Measurements from ENCODE around the gene SPRN. TPM values are rescaled to one million over a fixed set of nuclear protein-coding genes. Genes with fewer than 3 reads are reported as not detected.
"Not testable (repeated sequence)": the region's sequence is repeated elsewhere in the genome, so short reads cannot be mapped to it uniquely, and the experiment has no call there.

Gene SPRN
- total RNA-seq, 6 donors from 2014 or later: 0.20 TPM; not detected in 5

GRCh38 chr10:133378251-133379096 lies 46.0 kb downstream of the SPRN start:
- DNase-seq: peak; percentile 72 to 95
- no peaks in the 10 kb centered on the region for H3K27me3 ChIP-seq
- H3K9me3 ChIP-seq: no peaks in the 10 kb centered on the region
- H3K36me3 ChIP-seq: no peaks in the 10 kb centered on the region
- peak in 1 of 6 experiments; percentile 6 for TF ChIP-seq CTCF (IDR thresholded peaks at IDR 0.05)
- TF ChIP-seq EP300 (IDR thresholded peaks at IDR 0.05): no peak
- peak in 1 of 4 donors; percentile 62 for TF ChIP-seq POLR2A (IDR thresholded peaks at IDR 0.05)
- no peak for TF ChIP-seq POLR2AphosphoS5 (IDR thresholded peaks at IDR 0.05)
- 1% methylated on average over 31 to 54 of the region's 90 CpGs for WGBS, 2 donors
- H3K27ac ChIP-seq: peak overlapping the region; percentile 68 to 87 (median 80)
- ATAC-seq (ENCODE audit: low FRiP score in 2 of 2): peak; percentile 62 to 91
- peak overlapping the region; percentile 94 to 99 (median 97) for H3K4me3 ChIP-seq
- peaks cover 18 to 33% (median 22%) of the 10 kb centered on the region in 4 donors for H3K4me1 ChIP-seq

- ATAC-seq (ENCODE audit: low FRiP score in 2 of 2) (peak; percentile 2 to 3), DNase-seq (peak in 1 of 2 donors; percentile 84)
- Histone ChIP-seq H3K27me3 (no peaks in the 10 kb centered on the region), H3K4me1 (peaks cover 18 to 35% (median 22%) of the 10 kb centered on the region in 4 donors), H3K36me3 (no peaks in the 10 kb centered on the region), H3K27ac (peak overlapping the region; percentile 68 to 87 (median 80)), H3K9me3 (no peaks in the 10 kb centered on the region), H3K4me3 (peak overlapping the region; percentile 94 to 99 (median 97))
- 10 to 59% methylated on average over 8 to 9 of the region's 20 CpGs for WGBS, 2 donors
- no peak for TF ChIP-seq CTCF (IDR thresholded peaks at IDR 0.05)
- TF ChIP-seq POLR2A (IDR thresholded peaks at IDR 0.05): no peak
- no peak for TF ChIP-seq POLR2AphosphoS5 (IDR thresholded peaks at IDR 0.05)
- no peak for TF ChIP-seq EP300 (IDR thresholded peaks at IDR 0.05)
Observed at GRCh38 chr10:133377818-133378250, 46.6 kb downstream of the SPRN start.

GRCh38 chr10:133377025-133377817 lies 47.2 kb downstream of the SPRN start:
- ATAC-seq (ENCODE audit: low FRiP score in 2 of 2): no peak
- Histone ChIP-seq H3K36me3 (no peaks in the 10 kb centered on the region), H3K27me3 (no peaks in the 10 kb centered on the region), H3K4me3 (no peak overlapping the region), H3K4me1 (peaks cover 23 to 41% (median 26%) of the 10 kb centered on the region in 4 donors), H3K9me3 (no peaks in the 10 kb centered on the region), H3K27ac (peak overlapping the region in 1 of 4 donors; percentile 76)
- 93 to 95% methylated on average over 12 to 29 of the region's 30 CpGs for WGBS, 2 donors
- DNase-seq: no peak
- TF ChIP-seq EP300 (IDR thresholded peaks at IDR 0.05) (no peak), POLR2AphosphoS5 (IDR thresholded peaks at IDR 0.05) (no peak), CTCF (IDR thresholded peaks at IDR 0.05) (no peak), POLR2A (IDR thresholded peaks at IDR 0.05) (no peak)

- H3K9me3 ChIP-seq; H3K27me3 ChIP-seq; H3K36me3 ChIP-seq; ATAC-seq (ENCODE audit: low FRiP score in 2 of 2); H3K27ac ChIP-seq; H3K4me3 ChIP-seq; DNase-seq: not testable (repeated sequence)
- peaks cover 28 to 47% (median 30%) of the 10 kb centered on the region in 4 donors for H3K4me1 ChIP-seq
- WGBS, 2 donors: 89 to 94% methylated on average over 5 of the region's 5 CpGs
Observed at GRCh38 chr10:133376183-133376582, 48.2 kb downstream of the SPRN start.

Data from upper lobe of left lung (tissue), 6 donors.